Sigmoid colon (tissue), 3 donors: Measurements from ENCODE around the gene ITPR2.

ENCODE experiments used
- CTCF ChIP-seq, 4 experiments: fragments of 450-650 bp in 3 of 4; fragments of 200-600 bp in 1 of 4; IDR thresholded peaks; one replicate each; pipeline ENCODE4 v1.5.1; 2016 to 2019; ENCODE audit warnings: antibody characterized with exemption in 4 of 4, mild to moderate bottlenecking in 3 of 4, moderate library complexity in 2 of 4
- POLR2A ChIP-seq, 2 donors: fragments of 450-650 bp; IDR thresholded peaks; one replicate each; pipeline ENCODE4 v1.6.1; 2016; ENCODE audit warnings: antibody characterized with exemption in 2 of 2, mild to moderate bottlenecking in 2 of 2, moderate library complexity in 2 of 2

GRCh38 chr12:26851031-26851809 is 18.2 kb upstream of the ITPR2 start:
- TF ChIP-seq CTCF (IDR thresholded peaks at IDR 0.05) (no peak), POLR2A (IDR thresholded peaks at IDR 0.05) (no peak)
